ENCODE measurements around the gene CNOT1.

GRCh38 chr16:58498341-58499091 is 131.1 kb downstream of the CNOT1 start:
- no peak for TF ChIP-seq CTCF (IDR thresholded peaks at IDR 0.05; ENCODE audit: low read length)
- TF ChIP-seq EZH2 (optimal IDR thresholded peaks at IDR 0.05; ENCODE audit: low read depth, low read length), result no peak

Measured in MM.1S (cell line).